NCI-H82 treated with DMSO at 0.1 percent for 48 hours (cell line): ENCODE measurements around the gene NME4.

Experiments used
- DNase-seq: peaks from one replicate; lab custom pipeline; 2025; ENCODE audit not compliant: unreplicated experiment; lab: John Stamatoyannopoulos, UW

Gene NME4

GRCh38 chr16:425082-425718 is 28.2 kb downstream of the NME4 start, which contains the start of gene RAB11FIP3:
Gene RAB11FIP3, plus strand, starts transcription at chr16:425649. Its CDS starts 358 bp downstream, at chr16:426007.
- peak; percentile 56 for DNase-seq

- DNase-seq: no peak
These were observed 28.7 kb downstream of the NME4 start for GRCh38 chr16:425740-426114.

GRCh38 chr16:426115-426905 is 29.3 kb downstream of the NME4 start:
- no peak for DNase-seq

- DNase-seq: no peak
These were observed 29.9 kb downstream of the NME4 start for GRCh38 chr16:426906-427249.

GRCh38 chr16:427250-427649 is 30.3 kb downstream of the NME4 start:
- no peak for DNase-seq

GRCh38 chr16:430904-431303 is 33.9 kb downstream of the NME4 start:
- no peak for DNase-seq

- no peak for DNase-seq
These were observed 43.6 kb downstream of the NME4 start for GRCh38 chr16:440627-441026.

- no peak for DNase-seq
These were observed 44.4 kb downstream of the NME4 start for GRCh38 chr16:441447-441846.

- no peak for DNase-seq
These were observed 46.0 kb downstream of the NME4 start for GRCh38 chr16:442976-443375.

GRCh38 chr16:444027-444426 is 47.0 kb downstream of the NME4 start:
- no peak for DNase-seq

- DNase-seq: no peak
These were observed 48.6 kb downstream of the NME4 start for GRCh38 chr16:445566-445965.
